GM21390 (cell line): Measurements from ENCODE around the gene RERE.

Experiments
- ATAC-seq: cut with Tn5 transposase; IDR thresholded peaks from one replicate; pipeline ENCODE4 v1.9.1; 2021; ENCODE audit not compliant: unreplicated experiment

Gene RERE

DNA sequence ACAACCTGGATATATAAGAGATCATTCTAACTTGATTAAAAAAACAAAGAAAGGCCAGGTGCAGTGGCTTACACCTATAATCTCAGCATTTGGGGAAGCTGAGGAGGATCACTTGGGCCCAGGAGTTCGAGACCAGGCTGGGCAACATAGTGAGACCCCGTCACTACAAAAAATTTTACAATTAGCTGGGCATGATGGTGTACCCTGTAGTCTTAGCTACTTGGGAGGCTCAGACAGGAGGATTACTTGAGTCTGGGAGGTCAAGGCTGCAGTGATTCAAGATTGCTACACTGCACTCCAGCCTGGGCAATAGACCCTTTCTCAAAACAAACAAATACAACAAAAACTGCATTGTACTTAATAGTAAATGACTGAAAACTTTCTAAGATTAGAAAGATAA, 330.2 kb downstream of the RERE start:
- no peak for ATAC-seq

- ATAC-seq: no peak
Measured at GRCh38 chr1:8486047-8486446, 331.4 kb downstream of the RERE start.

- ATAC-seq: no peak
Measured at GRCh38 chr1:8483586-8483985, 333.9 kb downstream of the RERE start.

DNA sequence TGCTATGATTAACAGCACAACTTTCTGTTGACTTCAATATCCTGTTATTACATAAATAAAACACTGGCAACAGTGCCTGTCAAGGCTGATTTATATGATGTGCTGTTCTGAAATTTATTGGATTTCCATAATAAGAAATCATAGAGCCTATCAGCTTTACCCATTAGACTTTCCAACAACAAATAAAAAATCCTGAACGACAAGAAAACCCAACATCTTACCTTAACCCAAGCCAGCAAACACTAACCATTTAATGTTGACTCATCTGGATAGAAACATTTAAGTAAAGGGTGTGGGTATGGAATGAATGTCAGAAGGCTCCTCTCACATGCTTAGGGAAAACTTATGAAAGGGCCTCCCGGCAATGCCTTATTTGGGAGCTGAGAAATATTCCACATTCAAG, 334.5 kb downstream of the RERE start:
- no peak for ATAC-seq

DNA sequence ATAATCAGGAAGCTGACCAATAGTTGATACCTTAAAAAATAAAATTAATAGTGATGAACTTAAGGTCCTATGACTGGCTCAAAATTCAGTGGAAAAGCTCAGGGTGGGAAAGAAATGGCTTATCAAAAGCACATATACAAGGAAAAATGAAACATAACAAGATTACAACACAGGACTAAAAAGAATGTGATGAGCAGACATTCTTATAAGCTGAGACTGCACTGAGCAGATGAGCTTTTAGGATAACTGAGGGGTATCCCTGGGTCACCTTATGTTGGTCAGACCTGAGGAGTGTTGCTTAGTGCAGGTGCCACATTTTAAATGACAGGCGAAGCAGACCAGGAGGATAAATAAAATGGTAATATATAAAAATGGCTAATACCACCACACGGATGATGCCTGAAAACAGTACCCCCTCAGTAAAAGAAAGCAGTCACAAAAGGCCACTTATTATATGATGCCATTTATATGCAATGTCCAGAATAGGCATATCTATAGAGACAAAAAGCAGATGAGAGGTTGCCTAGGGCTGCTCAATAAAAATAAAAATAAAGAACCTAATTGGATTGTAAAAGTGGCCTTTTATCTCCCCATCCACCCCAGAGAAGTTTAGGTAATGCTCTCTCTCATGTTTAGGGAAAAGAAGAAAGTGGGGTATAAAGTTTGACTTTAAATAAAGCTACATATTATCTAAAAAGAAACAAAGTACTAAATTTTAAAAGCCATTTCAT, 335.6 kb downstream of the RERE start:
- no peak for ATAC-seq

GRCh38 chr1:8478566-8478965, 338.9 kb downstream of the RERE start:
- ATAC-seq: no peak

GRCh38 chr1:8477983-8478362, 339.5 kb downstream of the RERE start:
- ATAC-seq: no peak

DNA sequence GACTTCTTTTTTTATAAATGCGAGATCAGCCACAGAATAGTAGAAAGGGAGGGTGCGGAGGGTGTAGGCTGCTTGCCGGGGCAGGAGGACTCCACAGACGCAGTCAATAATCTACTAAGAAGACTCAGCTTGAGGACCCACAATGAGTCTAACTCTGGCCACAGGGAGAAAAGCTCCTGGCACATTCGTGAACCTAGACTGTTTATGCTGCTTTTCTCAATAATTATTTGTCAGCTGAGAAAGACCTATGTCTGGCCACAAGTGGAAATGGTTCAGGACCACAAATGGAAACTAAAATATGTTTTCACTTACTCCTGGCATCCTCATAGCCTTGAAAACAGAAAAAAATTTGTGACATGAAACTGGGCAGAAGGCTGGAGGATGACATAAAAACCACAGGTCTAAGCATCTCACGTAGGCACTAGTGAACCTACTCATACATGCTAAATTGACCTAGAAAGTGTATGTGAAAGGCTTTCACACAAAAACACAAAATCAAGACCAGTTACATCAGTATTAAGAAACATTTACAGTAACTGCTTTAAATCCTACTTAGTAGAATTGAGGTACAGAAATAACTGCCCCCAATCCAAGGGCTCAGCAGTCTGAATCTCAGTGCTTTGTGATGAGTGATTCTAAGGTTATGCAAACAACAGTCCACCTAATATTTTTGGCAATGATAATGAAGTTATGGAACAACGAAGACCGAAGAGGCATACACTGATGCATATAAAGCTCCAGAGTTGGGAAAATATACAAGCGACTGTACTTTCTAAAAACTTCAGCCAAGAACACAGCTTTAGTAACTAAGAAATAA, 340.1 kb downstream of the RERE start:
- peak; percentile 60 for ATAC-seq

DNA sequence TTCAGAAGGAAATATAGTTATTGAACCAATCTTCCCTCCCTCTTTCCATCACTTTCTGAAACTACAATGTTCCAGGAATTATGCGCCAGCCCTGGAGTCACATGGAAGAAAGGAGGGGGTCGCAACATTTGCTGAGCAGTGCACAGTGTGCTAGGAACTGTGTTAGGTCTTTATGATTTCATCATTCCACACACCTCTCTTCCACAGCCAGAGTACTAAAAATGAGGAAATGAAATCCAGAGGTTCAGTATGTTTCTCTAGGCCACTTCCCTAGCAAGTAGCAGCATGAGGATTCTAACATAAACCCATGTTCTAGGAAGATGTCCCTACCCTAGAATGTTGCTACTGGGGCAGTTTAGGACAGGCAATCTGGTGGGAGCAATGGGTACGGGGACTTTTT, 341.4 kb downstream of the RERE start:
- no peak for ATAC-seq

- no peak for ATAC-seq
Measured at GRCh38 chr1:8474369-8474768, 343.1 kb downstream of the RERE start.

DNA sequence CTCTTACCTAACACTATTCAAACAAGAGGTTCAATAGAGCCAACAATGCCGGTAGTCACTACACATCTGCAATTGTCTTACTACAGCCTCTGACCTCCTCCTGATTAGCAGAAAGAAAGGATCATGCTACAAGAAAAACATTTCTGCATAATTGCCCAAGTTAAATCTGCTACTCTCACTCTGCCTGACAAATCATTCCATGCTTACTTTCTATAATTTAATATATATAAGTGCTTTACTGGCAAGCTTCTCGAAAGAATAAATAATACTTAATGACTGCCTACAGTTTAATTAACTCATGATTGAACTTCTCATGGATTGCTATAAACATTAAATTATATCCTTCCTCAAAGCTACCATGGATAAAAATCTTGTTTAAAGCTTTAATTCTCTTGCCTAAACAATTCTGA, 343.5 kb downstream of the RERE start:
- no peak for ATAC-seq

- ATAC-seq: no peak
Measured at GRCh38 chr1:8473121-8473875, 344.1 kb downstream of the RERE start.

GRCh38 chr1:8472668-8473067, 344.8 kb downstream of the RERE start:
- ATAC-seq: no peak

DNA sequence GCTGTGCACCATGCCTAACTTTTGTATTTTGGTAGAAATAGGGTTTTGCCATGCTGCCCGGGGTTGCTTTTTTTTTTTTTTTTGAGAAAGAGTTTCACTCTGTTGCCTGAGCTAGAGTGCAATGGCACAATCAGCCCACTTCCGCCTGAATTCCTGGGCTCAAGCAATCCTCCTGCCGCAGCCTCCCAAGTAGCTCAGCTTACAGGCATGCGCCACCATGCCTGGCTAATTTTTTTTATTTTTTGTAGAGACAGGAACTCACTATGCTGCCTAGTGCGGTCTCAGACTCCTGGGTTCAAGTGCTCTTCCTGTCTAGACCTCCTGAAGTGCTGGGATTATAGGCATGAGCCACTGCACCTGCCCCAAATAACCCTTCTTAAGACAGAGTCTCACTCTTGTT, 346.0 kb downstream of the RERE start:
- no peak for ATAC-seq

DNA sequence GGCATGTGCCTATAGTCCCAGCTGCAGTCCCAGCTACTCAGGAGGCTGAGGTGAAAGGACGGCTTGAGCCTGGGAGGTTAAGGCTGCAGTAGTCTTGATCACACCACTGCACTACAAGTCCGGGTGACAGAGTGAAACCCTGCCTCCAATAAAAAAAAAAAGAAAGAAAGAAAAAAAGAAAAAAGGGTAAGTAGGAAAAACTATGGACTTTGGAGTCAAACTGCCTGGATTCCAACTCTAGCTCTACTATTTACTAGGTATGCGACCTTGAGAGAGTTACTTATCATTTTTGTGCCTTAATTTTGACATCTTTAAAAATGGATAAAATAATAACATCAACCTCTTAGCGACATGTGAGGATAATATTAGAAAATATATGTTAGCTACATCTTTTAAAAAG, 348.7 kb downstream of the RERE start:
- no peak for ATAC-seq

- ATAC-seq: no peak
Measured at GRCh38 chr1:8467308-8467707, 350.1 kb downstream of the RERE start.

DNA sequence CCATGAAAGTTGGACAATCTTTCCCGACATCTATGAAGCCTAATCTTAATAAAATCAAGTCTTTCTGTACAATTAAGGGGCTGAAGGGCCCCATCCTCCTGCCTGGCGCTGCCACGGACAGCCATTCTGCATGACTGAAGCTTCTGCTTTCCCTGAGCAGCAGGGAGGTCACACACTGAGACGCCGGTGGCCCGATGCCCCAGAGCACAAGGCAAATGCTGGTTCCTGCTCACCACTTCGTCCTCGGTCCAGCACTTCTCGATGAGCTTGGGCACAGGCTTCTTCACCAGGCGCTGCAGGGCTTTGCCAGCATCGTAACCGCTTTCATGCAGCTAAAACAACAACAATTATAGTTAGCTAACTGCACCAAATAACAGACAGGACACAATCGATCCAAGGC, 351.7 kb downstream of the RERE start:
- no peak for ATAC-seq

DNA sequence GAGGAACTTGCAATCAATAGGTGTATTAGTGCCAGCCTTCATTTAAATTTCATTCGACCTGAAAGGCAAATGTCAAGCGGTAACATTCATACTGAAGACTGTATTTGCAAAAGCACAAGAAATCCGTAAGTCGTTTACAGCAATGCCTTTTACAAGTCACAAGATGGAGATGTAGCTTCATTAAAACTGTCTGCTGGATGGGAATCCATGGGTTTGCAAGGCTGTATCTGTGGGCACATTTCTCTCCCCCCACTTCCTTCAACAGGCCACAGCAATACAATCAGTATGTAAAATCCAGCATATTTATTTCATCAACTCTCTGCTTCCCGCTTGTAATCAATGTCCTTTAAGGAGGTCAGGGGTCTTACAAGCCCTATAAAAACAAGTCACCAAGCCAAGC, 352.4 kb downstream of the RERE start:
- no peak for ATAC-seq

DNA sequence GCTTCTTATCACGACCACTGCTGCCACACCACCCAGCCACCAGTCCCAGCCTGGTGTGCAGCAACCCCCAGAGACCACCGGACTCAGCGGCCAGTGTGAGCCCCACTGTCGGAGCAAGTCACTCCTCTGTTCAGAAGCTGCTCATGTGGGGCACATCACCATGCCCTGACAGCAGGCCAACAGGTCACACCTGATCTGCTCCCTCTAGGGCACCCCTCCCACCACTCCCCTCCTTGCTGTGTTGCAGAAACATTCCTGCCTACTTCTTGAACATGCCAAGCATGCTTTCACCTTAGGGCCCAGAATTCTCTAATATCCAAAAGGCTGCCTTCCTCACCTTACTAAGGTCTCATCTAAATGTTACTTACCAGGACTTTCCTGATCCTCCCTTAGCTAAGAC, 353.1 kb downstream of the RERE start:
- no peak for ATAC-seq

DNA sequence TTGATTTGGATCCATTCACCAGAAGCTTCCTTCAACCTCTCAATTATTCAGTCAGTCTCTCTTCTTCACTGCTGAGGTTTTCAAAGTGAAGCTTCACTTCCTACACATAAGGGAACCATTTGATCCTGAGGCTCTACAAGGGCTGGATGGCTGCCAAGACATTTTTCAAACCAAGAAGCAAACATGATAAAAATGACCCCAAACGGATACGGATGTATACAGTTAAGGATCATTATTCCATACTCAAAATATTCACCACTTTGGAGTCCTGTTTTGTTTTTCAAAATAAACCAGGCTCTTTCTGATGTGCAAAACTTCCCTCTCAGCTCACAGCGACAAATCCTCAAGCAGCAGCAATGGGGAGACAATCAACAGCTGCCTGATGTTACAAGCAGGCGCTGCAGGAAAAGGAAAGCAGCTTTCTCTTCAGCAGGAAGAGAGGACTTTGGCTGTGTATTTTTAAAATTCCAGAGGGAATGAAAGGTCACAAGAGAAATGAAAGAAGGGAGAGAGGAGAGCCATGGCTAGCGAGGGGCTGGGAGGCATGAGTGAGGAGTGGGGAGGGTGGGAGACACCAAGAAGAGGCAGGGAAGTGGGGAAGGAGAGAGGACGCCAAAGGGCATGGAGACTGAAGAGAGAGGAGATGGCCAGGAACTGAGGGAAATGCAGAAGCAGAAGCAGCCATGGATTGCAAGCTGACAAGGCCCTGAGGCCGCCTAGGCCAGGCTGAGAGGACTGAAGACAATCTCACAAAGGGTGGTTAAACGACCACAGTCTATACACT, 354.1 kb downstream of the RERE start:
- ATAC-seq: no peak

- no peak for ATAC-seq
Measured at GRCh38 chr1:8462371-8462892, 355.0 kb downstream of the RERE start.
